Activated CD8-positive, alpha-beta T cell treated with anti-CD3 and anti-CD28 coated beads, Interleukin-2, amount 10 ng/mL, durations not matched to agents 7 days and 5 days (primary cell): ENCODE measurements around the gene CCDC121. TPM values are rescaled to one million over a fixed set of nuclear protein-coding genes. Genes with fewer than 3 reads are reported as not detected.

Experiments used
- ATAC-seq: fragments of 150-1000 bp; cut with Tn5 transposase; one replicate; pipeline ENCODE4 v1.10.0; 2021; ENCODE audit warnings: moderate library complexity
- CTCF ChIA-PET: fragments of 350-600 bp; sonication (Branson Sonifier 250); formaldehyde crosslinking; loops from one replicate; lab custom pipeline; 2021; ENCODE audit warnings: antibody characterized with exemption; lab: Charles Lee
- POLR2A ChIA-PET: fragments of 350-600 bp; sonication (Branson Sonifier 250); formaldehyde crosslinking; loops from one replicate; lab custom pipeline; 2021; ENCODE audit warnings: antibody characterized with exemption; lab: Charles Lee
- DNase-seq: peaks from one replicate; pipeline ENCODE4 v3.0.0-alpha.2; 2020
- H3K27ac Mint-ChIP-seq: one replicate; pipeline ENCODE4 v1.8.0; 2021; ENCODE audit warnings: mild to moderate bottlenecking, mixed read lengths
- H3K27me3 Mint-ChIP-seq: one replicate; pipeline ENCODE4 v1.8.0; 2021; ENCODE audit warnings: low read depth, mixed read lengths
- H3K36me3 Mint-ChIP-seq: one replicate; pipeline ENCODE4 v1.8.0; 2021; ENCODE audit warnings: low read depth, mixed read lengths
- H3K4me1 Mint-ChIP-seq: one replicate; pipeline ENCODE4 v1.8.0; 2021; ENCODE audit warnings: low read depth, mixed read lengths
- H3K4me3 Mint-ChIP-seq: one replicate; pipeline ENCODE4 v1.8.0; 2021; ENCODE audit warnings: mild to moderate bottlenecking, mixed read lengths
- H3K9me3 Mint-ChIP-seq: one replicate; pipeline ENCODE4 v1.8.0; 2022; ENCODE audit warnings: mixed read lengths; ENCODE audit not compliant: insufficient read depth
- total RNA-seq, 2 experiments: library from RNA; stranded (reverse); gene quantifications; one replicate each; pipeline ENCODE4 v1.2.3, GENCODE V29; 2021

The CCDC121 gene
- total RNA-seq, 2 experiments from 2014 or later: 1.5 to 1.6 TPM

DNA sequence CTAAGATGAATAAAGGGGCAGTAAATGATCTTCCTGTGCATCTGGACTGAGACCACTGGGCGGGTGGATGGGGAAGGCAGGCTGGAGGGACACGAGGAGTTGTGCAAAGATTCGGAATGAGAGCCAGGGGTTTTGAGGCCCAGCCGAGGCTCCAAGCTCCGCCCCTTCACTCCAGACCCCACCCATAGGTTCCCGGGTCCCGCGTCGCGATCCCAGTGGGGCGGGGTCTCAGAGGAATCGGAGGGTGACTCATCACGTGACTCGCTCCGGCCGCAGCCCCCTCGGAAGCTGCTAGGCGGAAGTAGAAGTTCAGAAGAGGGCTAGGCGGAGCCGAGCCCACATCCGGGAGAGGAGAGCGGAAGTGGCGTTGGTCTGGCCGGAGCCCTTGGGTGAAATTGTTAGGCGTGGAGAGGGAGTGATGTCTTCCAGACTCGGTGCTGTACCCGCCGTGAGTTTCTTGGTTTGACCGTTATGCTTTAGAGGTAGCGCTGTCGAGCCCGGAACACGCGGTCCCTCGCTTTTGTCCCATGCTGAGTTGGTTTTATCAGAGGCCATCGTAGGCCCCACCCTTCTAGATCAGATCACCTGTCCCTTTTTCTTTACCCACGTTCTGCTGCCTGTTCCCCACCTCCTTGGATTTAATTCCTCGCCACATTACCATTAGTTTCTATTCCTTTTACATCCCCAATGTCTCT, 46.0 kb downstream of the CCDC121 start, which contains the start of gene ZNF512:
TSS of gene ZNF512 (plus strand) at position 348 of the 695 bp plus-strand sequence. CDS start at position 419, 71 bp downstream.
- H3K27me3 Mint-ChIP-seq: peaks cover 17% of the 10 kb centered on the region
- DNase-seq (peak; percentile 91), ATAC-seq (peak; percentile 95)
- H3K4me3 Mint-ChIP-seq: peak within 1 kb of the TSS; percentile 96
- H3K4me1 Mint-ChIP-seq: peaks cover 44% of the 10 kb centered on the region
- POLR2A ChIA-PET: interaction anchor here (0.8 to 1.7 kb wide), 4 partner anchors 46 to 154 kb away, joined by 3 to 6 read pairs (median 4); partner anchors contain the start of genes CCDC121, GPN1, NRBP1 and SLC4A1AP
- CTCF ChIA-PET: interaction anchor here (1.4 to 2.3 kb wide), 3 partner anchors 14 to 101 kb away, joined by 3 to 11 read pairs (median 3); no protein-coding TSS in a partner anchor
- peak within 1 kb of the TSS; percentile 96 for H3K27ac Mint-ChIP-seq
- peaks cover 38% of the 10 kb centered on the region for H3K36me3 Mint-ChIP-seq
- peaks cover 12% of the 10 kb centered on the region for H3K9me3 Mint-ChIP-seq

DNA sequence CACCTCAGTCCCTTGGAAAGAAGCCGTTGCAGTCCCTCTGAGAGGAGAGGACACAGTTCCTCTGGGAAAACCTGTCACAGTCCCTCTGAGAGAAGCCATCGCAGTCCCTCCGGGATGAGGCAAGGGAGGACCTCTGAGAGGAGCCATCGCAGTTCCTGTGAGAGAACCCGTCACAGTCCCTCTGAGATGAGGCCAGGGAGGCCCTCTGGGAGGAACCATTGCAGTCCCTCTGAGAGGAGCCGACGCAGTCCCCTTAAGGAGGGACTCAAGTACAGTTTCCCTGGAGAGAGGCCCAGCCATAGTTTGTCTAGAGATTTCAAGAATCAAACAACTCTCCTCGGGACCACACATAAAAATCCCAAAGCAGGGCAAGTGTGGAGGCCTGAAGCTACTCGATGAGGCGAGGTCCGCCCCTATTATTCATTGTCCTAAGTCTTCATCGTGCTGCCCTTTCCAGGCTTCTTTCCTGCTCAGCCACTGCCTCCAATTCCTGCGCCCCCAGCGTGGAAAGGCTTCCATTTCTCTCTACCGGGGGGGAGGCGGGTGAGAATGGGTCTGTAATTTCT, 46.6 kb downstream of the CCDC121 start:
- Mint-ChIP-seq H3K9me3 (peaks cover 11% of the 10 kb centered on the region), H3K4me3 (peak overlapping the region; percentile 96), H3K4me1 (peaks cover 39% of the 10 kb centered on the region), H3K27me3 (peaks cover 23% of the 10 kb centered on the region), H3K27ac (peak overlapping the region; percentile 96), H3K36me3 (peaks cover 37% of the 10 kb centered on the region)
- no peak for DNase-seq
- POLR2A ChIA-PET: interaction anchor here (0.8 to 0.9 kb wide), 3 partner anchors 46 to 153 kb away, joined by 3 to 6 read pairs (median 4); partner anchors contain the start of genes CCDC121, GPN1 and NRBP1
- CTCF ChIA-PET: interaction anchor here (1.4 to 2.3 kb wide), 3 partner anchors 15 to 101 kb away, joined by 3 to 11 read pairs (median 3); no protein-coding TSS in a partner anchor
- ATAC-seq: no peak

DNA sequence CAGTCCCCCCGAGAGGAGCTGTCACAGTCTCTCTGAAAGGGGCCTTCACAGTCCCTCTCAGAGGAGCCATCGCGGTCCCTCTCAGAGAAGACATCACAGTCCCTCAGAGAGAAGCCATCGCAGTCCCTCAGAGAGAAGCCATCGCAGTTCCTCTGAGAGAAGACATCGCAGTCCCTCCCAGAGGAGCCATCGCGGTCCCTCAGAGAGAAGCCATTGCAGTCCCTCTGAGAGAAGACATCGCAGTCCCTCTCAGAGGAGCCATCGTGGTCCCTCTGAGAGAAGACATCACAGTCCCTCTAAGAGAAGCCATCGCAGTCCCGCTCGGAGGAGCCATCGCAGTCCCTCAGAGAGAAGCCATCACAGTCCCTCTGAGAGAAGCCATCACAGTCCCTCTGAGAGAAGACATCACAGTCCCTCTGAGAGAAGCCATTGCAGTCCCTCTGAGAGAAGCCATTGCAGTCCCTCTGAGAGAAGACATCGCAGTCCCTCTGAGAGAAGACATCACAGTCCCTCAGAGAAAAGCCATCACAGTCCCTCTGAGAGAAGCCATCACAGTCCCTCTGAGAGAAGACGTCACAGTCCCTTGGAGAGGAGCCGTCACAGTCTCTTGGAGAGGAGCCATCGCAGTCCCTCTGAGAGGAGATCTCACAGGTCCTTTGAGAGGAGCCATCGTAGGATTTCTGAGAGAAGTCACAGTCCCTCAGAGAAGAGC, 47.2 kb downstream of the CCDC121 start:
- DNase-seq: no peak
- Mint-ChIP-seq H3K9me3 (peaks cover 11% of the 10 kb centered on the region), H3K27ac (peak overlapping the region; percentile 11), H3K36me3 (peaks cover 30% of the 10 kb centered on the region), H3K27me3 (peaks cover 24% of the 10 kb centered on the region), H3K4me3 (no peak overlapping the region), H3K4me1 (peaks cover 33% of the 10 kb centered on the region)
- ChIA-PET CTCF (no interaction called here), POLR2A (no interaction called here)
- no peak for ATAC-seq

Other genes with a start within 250 kb of the CCDC121 start
- gene ZNF513, start 248.3 kb downstream of the CCDC121 start, total RNA-seq: 10 to 100 TPM; 11.8 to 13.3 TPM
- 100 to 1,000 TPM; 130 to 136 TPM for gene PPM1G, start 219.4 kb downstream of the CCDC121 start, total RNA-seq
- gene NRBP1, start 200.4 kb downstream of the CCDC121 start, total RNA-seq: 10 to 100 TPM; 91.2 to 91.3 TPM
- 1 to 10 TPM; 5.6 to 6.6 TPM for gene KRTCAP3, start 186.6 kb downstream of the CCDC121 start, total RNA-seq
- 10 to 100 TPM; 10.0 to 11.2 TPM for gene IFT172, start 139.3 kb downstream of the CCDC121 start, total RNA-seq
- not detected for gene FNDC4, start 133.8 kb downstream of the CCDC121 start, total RNA-seq
- not detected for gene GCKR, start 132.2 kb downstream of the CCDC121 start, total RNA-seq
- 10 to 100 TPM; 37.0 to 39.0 TPM for gene ZNF512, start 46.0 kb downstream of the CCDC121 start, total RNA-seq
- 10 to 100 TPM; 39.7 to 41.4 TPM for gene GPN1, start within 50 bp of the CCDC121 start, total RNA-seq
- 10 to 100 TPM; 30.1 to 30.8 TPM for gene SUPT7L, start 34.6 kb upstream of the CCDC121 start, total RNA-seq
- gene SLC4A1AP, start 34.9 kb upstream of the CCDC121 start, total RNA-seq: 10 to 100 TPM; 24.2 to 25.2 TPM
- 10 to 100 TPM; 47.9 to 57.8 TPM for gene MRPL33, start 142.7 kb upstream of the CCDC121 start, total RNA-seq